ENCODE results near the gene DGKD. TPM values are rescaled to one million over a fixed set of nuclear protein-coding genes. Genes with fewer than 3 reads are reported as not detected.

Gene DGKD
- total and polyA plus RNA-seq, 2 donors (not counting 1 experiment from before 2014, with no cell fraction given) = 224 to 396 TPM

GRCh38 chr2:233436691-233437438, 82.6 kb downstream of the DGKD start:
- peaks cover 27% of the 10 kb centered on the region for H3K4me1 Mint-ChIP-seq
- DNase-seq = no peak
- no peaks in the 10 kb centered on the region for H3K9me3 Mint-ChIP-seq (ENCODE audit: insufficient read depth)
- peaks cover 95% of the 10 kb centered on the region for H4K20me1 ChIP-seq (ENCODE audit: control insufficient read depth, insufficient read depth, low read length, poor library complexity, severe bottlenecking)
- 92% methylated on average over 17 of the region's 17 CpGs for WGBS (ENCODE audit: insufficient coverage)
- no peak overlapping the region for H2AFZ ChIP-seq (ENCODE audit: insufficient read depth, low read depth, low read length, poor library complexity, severe bottlenecking)
- no peak overlapping the region for H3K4me2 ChIP-seq (replicated peaks; ENCODE audit: low read depth, low read length, poor library complexity, severe bottlenecking)
- no peak overlapping the region for H3K4me3 Mint-ChIP-seq
- H3K27ac ChIP-seq (ENCODE audit: low read length in 2 of 2) = no peak overlapping the region
- H3K36me3 ChIP-seq (replicated peaks in 1 of 2; ENCODE audit: control extremely low read depth in 1 of 2, control insufficient read depth in 1 of 2, extremely low read depth in 1 of 2, insufficient read depth in 2 of 2, low read length in 1 of 2) = peaks cover 11 to 78% of the 10 kb centered on the region in 2 experiments
- H3K9ac ChIP-seq (ENCODE audit: low read length) = no peak overlapping the region
- H3K79me2 ChIP-seq (ENCODE audit: control insufficient read depth, insufficient read depth, low read length) = peaks cover 97% of the 10 kb centered on the region
- no peaks in the 10 kb centered on the region for H3K27me3 ChIP-seq (replicated peaks in 1 of 4; ENCODE audit: control extremely low read depth in 1 of 4, control insufficient read depth in 3 of 4, insufficient read depth in 4 of 4, low read length in 3 of 4)
- TF ChIP-seq, protein P1, sequence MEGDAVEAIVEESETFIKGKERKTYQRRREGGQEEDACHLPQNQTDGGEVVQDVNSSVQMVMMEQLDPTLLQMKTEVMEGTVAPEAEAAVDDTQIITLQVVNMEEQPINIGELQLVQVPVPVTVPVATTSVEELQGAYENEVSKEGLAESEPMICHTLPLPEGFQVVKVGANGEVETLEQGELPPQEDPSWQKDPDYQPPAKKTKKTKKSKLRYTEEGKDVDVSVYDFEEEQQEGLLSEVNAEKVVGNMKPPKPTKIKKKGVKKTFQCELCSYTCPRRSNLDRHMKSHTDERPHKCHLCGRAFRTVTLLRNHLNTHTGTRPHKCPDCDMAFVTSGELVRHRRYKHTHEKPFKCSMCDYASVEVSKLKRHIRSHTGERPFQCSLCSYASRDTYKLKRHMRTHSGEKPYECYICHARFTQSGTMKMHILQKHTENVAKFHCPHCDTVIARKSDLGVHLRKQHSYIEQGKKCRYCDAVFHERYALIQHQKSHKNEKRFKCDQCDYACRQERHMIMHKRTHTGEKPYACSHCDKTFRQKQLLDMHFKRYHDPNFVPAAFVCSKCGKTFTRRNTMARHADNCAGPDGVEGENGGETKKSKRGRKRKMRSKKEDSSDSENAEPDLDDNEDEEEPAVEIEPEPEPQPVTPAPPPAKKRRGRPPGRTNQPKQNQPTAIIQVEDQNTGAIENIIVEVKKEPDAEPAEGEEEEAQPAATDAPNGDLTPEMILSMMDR (IDR thresholded peaks at IDR 0.05) = no peak
- TF ChIP-seq EZH2 (IDR thresholded peaks at IDR 0.05; ENCODE audit: borderline replicate concordance, insufficient read depth, low read depth, low read length, poor library complexity, severe bottlenecking) = no peak
- no peaks in the 10 kb centered on the region for H3K9me3 ChIP-seq (ENCODE audit: control extremely low read depth in 1 of 3, control insufficient read depth in 2 of 3, insufficient read depth in 1 of 3, low read length in 2 of 3)
- H3K27me3 Mint-ChIP-seq = no peaks in the 10 kb centered on the region
- ChIA-PET CTCF (interaction anchor here (1.6 to 16.7 kb wide), 2 partner anchors 20 to 33 kb away, joined by 3 to 426 read pairs; no protein-coding TSS in a partner anchor), POLR2A (no interaction called here)
- peak overlapping the region; percentile 59 for H3K27ac Mint-ChIP-seq
- peaks cover 10 to 11% of the 10 kb centered on the region in 2 donors for H3K4me1 ChIP-seq (ENCODE audit: control insufficient read depth in 2 of 2, insufficient read depth in 2 of 2, low read length in 2 of 2)
- intact Hi-C loops (cut with micrococcal nuclease) = no loop called here
- ATAC-seq (ENCODE audit: low read depth) = no peak
- no peak overlapping the region for H3K4me3 ChIP-seq (ENCODE audit: control extremely low read depth in 1 of 5, extremely low read depth in 1 of 5, insufficient read depth in 1 of 5, low read depth in 2 of 5, low read length in 4 of 5)

DNA sequence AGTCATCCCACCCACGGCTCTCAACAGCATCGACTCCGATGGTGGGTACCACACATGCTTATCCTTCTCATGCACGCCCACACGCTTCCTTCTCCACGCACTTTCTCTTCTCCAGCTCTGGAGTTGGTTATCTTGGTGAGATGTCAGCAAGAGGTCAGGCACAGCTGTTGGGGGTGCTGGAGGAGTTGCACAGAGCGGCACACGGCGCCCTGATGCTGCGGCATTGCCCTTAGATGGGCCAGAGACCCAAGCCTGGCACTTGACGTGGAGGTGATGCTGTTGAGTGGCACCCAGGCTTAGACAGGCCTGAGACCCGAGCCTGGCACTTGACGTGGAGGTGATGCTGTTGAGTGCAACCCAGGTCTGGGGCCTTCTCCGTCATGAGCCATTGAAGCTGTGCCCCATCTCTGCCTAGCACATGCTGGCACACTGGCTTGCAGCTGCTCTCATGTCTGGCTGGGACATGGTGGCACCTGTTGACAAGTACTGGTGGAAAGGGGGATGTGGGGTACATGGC, 83.2 kb downstream of the DGKD start:
- H3K4me1 ChIP-seq (ENCODE audit: control insufficient read depth in 2 of 2, insufficient read depth in 2 of 2, low read length in 2 of 2) = peaks cover 10 to 11% of the 10 kb centered on the region in 2 donors
- no peak overlapping the region for H3K4me2 ChIP-seq (replicated peaks; ENCODE audit: low read depth, low read length, poor library complexity, severe bottlenecking)
- no peaks in the 10 kb centered on the region for H3K27me3 Mint-ChIP-seq
- no peak overlapping the region for H3K9ac ChIP-seq (ENCODE audit: low read length)
- H2AFZ ChIP-seq (ENCODE audit: insufficient read depth, low read depth, low read length, poor library complexity, severe bottlenecking) = no peak overlapping the region
- H3K4me1 Mint-ChIP-seq = peaks cover 31% of the 10 kb centered on the region
- H3K4me3 ChIP-seq (ENCODE audit: control extremely low read depth in 1 of 5, extremely low read depth in 1 of 5, insufficient read depth in 1 of 5, low read depth in 2 of 5, low read length in 4 of 5) = no peak overlapping the region
- CTCF ChIA-PET = interaction anchor here (1.1 to 16.7 kb wide), 3 partner anchors 17 to 33 kb away, joined by 3 to 426 read pairs (median 3); no protein-coding TSS in a partner anchor
- ATAC-seq (ENCODE audit: low read depth) = no peak
- H3K27ac ChIP-seq (ENCODE audit: low read length in 2 of 2) = no peak overlapping the region
- H3K9me3 ChIP-seq (ENCODE audit: control extremely low read depth in 1 of 3, control insufficient read depth in 2 of 3, insufficient read depth in 1 of 3, low read length in 2 of 3) = no peaks in the 10 kb centered on the region
- DNase-seq = no peak
- TF ChIP-seq EZH2 (IDR thresholded peaks at IDR 0.05; ENCODE audit: borderline replicate concordance, insufficient read depth, low read depth, low read length, poor library complexity, severe bottlenecking) = no peak
- TF ChIP-seq, protein P1 (IDR thresholded peaks at IDR 0.05) = no peak
- POLR2A ChIA-PET = no interaction called here
- H4K20me1 ChIP-seq (ENCODE audit: control insufficient read depth, insufficient read depth, low read length, poor library complexity, severe bottlenecking) = peaks cover 90% of the 10 kb centered on the region
- H3K27ac Mint-ChIP-seq = peak overlapping the region; percentile 20
- peaks cover 11 to 84% of the 10 kb centered on the region in 2 experiments for H3K36me3 ChIP-seq (replicated peaks in 1 of 2; ENCODE audit: control extremely low read depth in 1 of 2, control insufficient read depth in 1 of 2, extremely low read depth in 1 of 2, insufficient read depth in 2 of 2, low read length in 1 of 2)
- peaks cover 98% of the 10 kb centered on the region for H3K79me2 ChIP-seq (ENCODE audit: control insufficient read depth, insufficient read depth, low read length)
- WGBS (ENCODE audit: insufficient coverage) = 97% methylated on average over 10 of the region's 14 CpGs
- H3K9me3 Mint-ChIP-seq (ENCODE audit: insufficient read depth) = no peaks in the 10 kb centered on the region
- no peaks in the 10 kb centered on the region for H3K27me3 ChIP-seq (replicated peaks in 1 of 4; ENCODE audit: control extremely low read depth in 1 of 4, control insufficient read depth in 3 of 4, insufficient read depth in 4 of 4, low read length in 3 of 4)
- intact Hi-C loops (cut with micrococcal nuclease) = no loop called here
- H3K4me3 Mint-ChIP-seq = no peak overlapping the region
